MCF 10A (cell line): ENCODE measurements around the gene PRDM5. TPM values are rescaled to one million over a fixed set of nuclear protein-coding genes. Genes with fewer than 3 reads are reported as not detected.
A peak's percentile ranks its signal among the peaks of the same experiment; 100 is the strongest.

Experiments used
- BruUV-seq: library from RNA; stranded (reverse); fragments of 400-500 nt; replicated peaks from 2 replicates; lab custom pipeline; 2021; lab: Mats Ljungman, UMichigan
- CTCF ChIA-PET: fragments of 300-600 bp; sonication (Branson Sonifier 250); formaldehyde crosslinking; extraction: SDS; loops from one replicate; lab custom pipeline; 2021; ENCODE audit warnings: antibody characterized with exemption, inconsistent platforms; lab: Yijun Ruan, JAX
- POLR2A ChIA-PET: fragments of 300-600, 350-650 bp; sonication (Branson Sonifier 250); formaldehyde crosslinking; extraction: SDS; loops from one replicate; lab custom pipeline; 2020; ENCODE audit warnings: antibody characterized with exemption, inconsistent platforms; lab: Yijun Ruan, JAX
- DNase-seq: peaks from one replicate; pipeline ENCODE4 v3.0.0-alpha.2; 2018; ENCODE audit not compliant: unreplicated experiment
- H3K27ac Mint-ChIP-seq: one replicate; pipeline ENCODE4 v1.8.0; 2022; ENCODE audit warnings: mild to moderate bottlenecking, low read depth, mixed read lengths; ENCODE audit not compliant: unreplicated experiment
- H3K27me3 Mint-ChIP-seq: one replicate; pipeline ENCODE4 v1.8.0; 2022; ENCODE audit warnings: mixed read lengths; ENCODE audit not compliant: insufficient read depth, unreplicated experiment
- H3K36me3 Mint-ChIP-seq: one replicate; pipeline ENCODE4 v1.8.0; 2022; ENCODE audit warnings: mild to moderate bottlenecking, moderate library complexity, mixed read lengths; ENCODE audit not compliant: insufficient read depth, unreplicated experiment
- H3K4me1 Mint-ChIP-seq: one replicate; pipeline ENCODE4 v1.8.0; 2022; ENCODE audit warnings: mixed read lengths; ENCODE audit not compliant: insufficient read depth, unreplicated experiment
- H3K4me3 Mint-ChIP-seq: one replicate; pipeline ENCODE4 v1.8.0; 2022; ENCODE audit warnings: mild to moderate bottlenecking, moderate library complexity, mixed read lengths; ENCODE audit not compliant: unreplicated experiment
- H3K9me3 Mint-ChIP-seq: one replicate; pipeline ENCODE4 v1.8.0; 2022; ENCODE audit warnings: mixed read lengths; ENCODE audit not compliant: unreplicated experiment
- intact Hi-C: fragments of 100-400 bp; cut with micrococcal nuclease; formaldehyde crosslinking; loops from 2 replicates; pipeline ENCODE4 v1.14.1; 2022
- total RNA-seq: library from RNA; stranded (reverse); gene quantifications from 2 replicates; pipeline ENCODE4 v1.2.3, GENCODE V29; 2022
- TF ChIP-seq, protein P1 (sequence below): fragments of 200-600 bp; IDR thresholded peaks from one replicate; pipeline ENCODE4 v1.8.0; 2022; ENCODE audit warnings: antibody characterized with exemption, mild to moderate bottlenecking; ENCODE audit not compliant: unreplicated experiment

Gene PRDM5
- total RNA-seq, 1 experiment from 2014 or later, result 7.3 TPM

DNA sequence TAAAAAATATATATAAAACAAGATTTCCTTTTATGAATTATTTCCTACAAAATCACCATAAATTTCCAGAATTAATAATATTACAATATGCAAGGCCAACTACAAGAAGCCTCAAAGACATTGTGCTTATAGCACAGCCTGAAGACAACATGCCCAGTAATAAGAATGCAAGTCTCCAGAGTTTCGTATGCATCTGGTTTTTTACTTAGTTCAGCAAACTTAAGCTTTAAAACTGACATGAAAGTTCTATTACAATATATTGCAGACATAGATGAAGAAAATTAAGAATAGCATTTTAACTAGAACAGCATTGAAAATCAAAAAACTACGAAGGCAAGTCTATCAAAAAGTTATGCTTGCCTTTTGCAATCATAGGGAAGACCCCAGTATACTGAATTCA, 107.6 kb downstream of the PRDM5 start:
- TF ChIP-seq, protein P1, sequence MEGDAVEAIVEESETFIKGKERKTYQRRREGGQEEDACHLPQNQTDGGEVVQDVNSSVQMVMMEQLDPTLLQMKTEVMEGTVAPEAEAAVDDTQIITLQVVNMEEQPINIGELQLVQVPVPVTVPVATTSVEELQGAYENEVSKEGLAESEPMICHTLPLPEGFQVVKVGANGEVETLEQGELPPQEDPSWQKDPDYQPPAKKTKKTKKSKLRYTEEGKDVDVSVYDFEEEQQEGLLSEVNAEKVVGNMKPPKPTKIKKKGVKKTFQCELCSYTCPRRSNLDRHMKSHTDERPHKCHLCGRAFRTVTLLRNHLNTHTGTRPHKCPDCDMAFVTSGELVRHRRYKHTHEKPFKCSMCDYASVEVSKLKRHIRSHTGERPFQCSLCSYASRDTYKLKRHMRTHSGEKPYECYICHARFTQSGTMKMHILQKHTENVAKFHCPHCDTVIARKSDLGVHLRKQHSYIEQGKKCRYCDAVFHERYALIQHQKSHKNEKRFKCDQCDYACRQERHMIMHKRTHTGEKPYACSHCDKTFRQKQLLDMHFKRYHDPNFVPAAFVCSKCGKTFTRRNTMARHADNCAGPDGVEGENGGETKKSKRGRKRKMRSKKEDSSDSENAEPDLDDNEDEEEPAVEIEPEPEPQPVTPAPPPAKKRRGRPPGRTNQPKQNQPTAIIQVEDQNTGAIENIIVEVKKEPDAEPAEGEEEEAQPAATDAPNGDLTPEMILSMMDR, result no peak
- BruUV-seq, result no TSS peak
- Mint-ChIP-seq H3K36me3 (no peaks in the 10 kb centered on the region), H3K4me1 (peaks cover 5% of the 10 kb centered on the region), H3K27me3 (no peaks in the 10 kb centered on the region), H3K9me3 (no peaks in the 10 kb centered on the region), H3K4me3 (no peak overlapping the region), H3K27ac (no peak overlapping the region)
- intact Hi-C loops, result no loop called here
- no peak for DNase-seq
- ChIA-PET CTCF (no interaction called here), POLR2A (no interaction called here)

DNA sequence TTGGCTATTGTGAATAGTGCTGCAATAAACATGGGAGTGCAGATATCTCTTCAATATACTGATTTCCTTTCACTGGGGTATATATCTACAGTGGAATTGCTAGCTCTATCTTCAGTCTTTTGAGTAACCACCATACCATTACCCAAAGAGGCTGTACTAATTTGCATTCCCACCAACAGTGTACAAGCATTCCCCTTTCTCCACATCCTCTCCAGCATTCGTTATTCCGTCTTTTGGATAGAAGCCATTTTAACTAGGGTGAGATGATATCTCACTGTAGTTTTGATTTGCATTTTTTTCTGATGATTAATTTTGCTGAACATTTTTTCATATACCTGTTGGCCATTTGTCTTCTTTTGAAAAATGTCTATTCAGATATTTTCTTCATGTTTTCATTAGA, 110.3 kb downstream of the PRDM5 start:
- ChIA-PET POLR2A (no interaction called here), CTCF (interaction anchor here (0.7 kb wide), 1 partner anchor 147 kb away, joined by 3 read pairs; no protein-coding TSS in a partner anchor)
- H3K27ac Mint-ChIP-seq, result no peak overlapping the region
- peaks cover 5% of the 10 kb centered on the region for H3K4me1 Mint-ChIP-seq
- no peak for DNase-seq
- H3K9me3 Mint-ChIP-seq, result no peaks in the 10 kb centered on the region
- no TSS peak for BruUV-seq
- TF ChIP-seq, protein P1, result no peak
- H3K36me3 Mint-ChIP-seq, result peaks cover 6% of the 10 kb centered on the region
- intact Hi-C loops, result no loop called here
- H3K4me3 Mint-ChIP-seq, result no peak overlapping the region
- no peaks in the 10 kb centered on the region for H3K27me3 Mint-ChIP-seq

DNA sequence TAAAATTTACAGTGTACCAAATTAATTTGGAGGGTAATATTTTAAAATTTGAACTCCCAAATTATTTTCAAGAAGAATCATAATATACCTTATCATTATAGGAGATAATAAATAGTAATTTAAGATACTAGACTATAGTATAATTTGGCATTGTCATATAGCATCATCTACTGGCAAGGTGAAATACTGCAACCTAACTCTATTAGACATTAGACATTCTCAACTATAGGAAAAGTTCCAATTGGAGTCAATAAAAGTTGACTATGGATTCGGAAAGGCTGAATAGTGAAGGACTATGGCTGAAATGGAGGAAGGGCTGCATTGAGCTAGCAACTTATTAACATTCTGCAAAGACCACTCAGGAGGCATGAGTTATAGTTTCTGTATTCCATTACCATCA, 113.0 kb downstream of the PRDM5 start:
- intact Hi-C loops, result no loop called here
- H3K27me3 Mint-ChIP-seq, result no peaks in the 10 kb centered on the region
- ChIA-PET CTCF (interaction anchor here (0.6 kb wide), 1 partner anchor 652 kb away, joined by 3 read pairs; no protein-coding TSS in a partner anchor), POLR2A (no interaction called here)
- peaks cover 6% of the 10 kb centered on the region for H3K36me3 Mint-ChIP-seq
- TF ChIP-seq, protein P1, result peak; percentile 12
- no peak for DNase-seq
- H3K9me3 Mint-ChIP-seq, result peaks cover 8% of the 10 kb centered on the region
- BruUV-seq, result no TSS peak
- H3K4me1 Mint-ChIP-seq, result peaks cover 5% of the 10 kb centered on the region
- no peak overlapping the region for H3K27ac Mint-ChIP-seq
- H3K4me3 Mint-ChIP-seq, result no peak overlapping the region

DNA sequence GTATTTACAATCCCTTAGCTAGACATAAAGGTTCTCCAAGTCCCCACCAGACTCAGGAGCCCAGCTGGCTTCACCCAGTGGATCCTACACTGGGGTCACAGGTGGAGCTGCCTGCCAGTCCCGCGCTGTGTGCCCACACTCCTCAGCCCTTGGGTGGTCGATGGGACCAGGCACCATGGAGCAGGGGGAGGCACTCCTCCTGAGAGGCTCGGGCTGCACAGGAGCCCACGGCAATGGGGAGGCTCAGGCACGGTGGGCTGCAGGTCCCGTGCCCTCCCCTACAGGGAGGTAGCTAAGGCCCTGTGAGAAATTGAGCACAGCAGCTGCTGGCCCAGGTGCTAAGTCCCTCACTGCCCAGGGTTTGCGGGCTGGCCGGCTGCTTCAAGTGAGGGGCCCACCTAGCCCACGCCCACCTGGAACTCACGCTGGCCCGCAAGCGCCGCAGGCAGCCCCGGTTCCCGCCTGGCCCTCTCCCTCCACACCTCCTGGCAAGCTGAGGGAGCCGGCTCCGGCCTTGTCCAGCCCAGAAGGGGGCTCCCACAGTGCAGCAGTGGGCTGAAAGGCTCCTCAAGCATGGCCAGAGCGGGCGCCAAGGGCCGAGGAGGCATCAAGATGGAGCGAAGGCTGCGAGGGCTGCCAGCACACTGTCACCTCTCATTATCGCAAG, 113.9 kb downstream of the PRDM5 start:
- DNase-seq, result no peak
- H3K4me3 Mint-ChIP-seq, result no peak overlapping the region
- TF ChIP-seq, protein P1, result no peak
- intact Hi-C loops, result no loop called here
- no peak overlapping the region for H3K27ac Mint-ChIP-seq
- peaks cover 8% of the 10 kb centered on the region for H3K9me3 Mint-ChIP-seq
- CTCF ChIA-PET, result interaction anchor here (0.6 kb wide), 1 partner anchor 20 kb away, joined by 3 read pairs; no protein-coding TSS in a partner anchor
- H3K4me1 Mint-ChIP-seq, result peaks cover 5% of the 10 kb centered on the region
- BruUV-seq, result no TSS peak
- peaks cover 6% of the 10 kb centered on the region for H3K36me3 Mint-ChIP-seq
- no peaks in the 10 kb centered on the region for H3K27me3 Mint-ChIP-seq
- POLR2A ChIA-PET, result no interaction called here
